ENCODE data around the gene SRP19.
"Not testable (repeated sequence)": the region's sequence is repeated elsewhere in the genome, so short reads cannot be mapped to it uniquely, and the experiment has no call there.

The SRP19 gene

DNA sequence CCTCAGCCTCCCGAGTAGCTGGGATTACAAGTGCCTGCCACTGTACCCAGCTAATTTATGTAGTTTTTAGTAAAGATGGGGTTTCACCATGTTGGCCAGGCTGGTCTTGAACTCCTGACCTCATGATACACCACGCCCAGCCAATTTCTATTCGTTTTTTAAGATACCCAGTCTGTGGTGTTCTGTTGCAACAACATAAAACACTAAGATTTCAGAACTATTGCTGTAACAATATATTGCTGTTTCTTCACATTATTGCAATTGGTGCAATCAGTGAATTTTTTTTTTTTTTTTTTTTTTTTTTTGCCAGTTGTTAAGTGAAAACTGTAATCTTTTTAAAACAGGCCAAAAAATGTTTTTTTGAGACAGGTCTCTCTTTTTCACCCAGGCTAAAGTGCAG is 9.9 kb downstream of the SRP19 start:
- DNase-seq (ENCODE audit: low read depth): no peak

DNA sequence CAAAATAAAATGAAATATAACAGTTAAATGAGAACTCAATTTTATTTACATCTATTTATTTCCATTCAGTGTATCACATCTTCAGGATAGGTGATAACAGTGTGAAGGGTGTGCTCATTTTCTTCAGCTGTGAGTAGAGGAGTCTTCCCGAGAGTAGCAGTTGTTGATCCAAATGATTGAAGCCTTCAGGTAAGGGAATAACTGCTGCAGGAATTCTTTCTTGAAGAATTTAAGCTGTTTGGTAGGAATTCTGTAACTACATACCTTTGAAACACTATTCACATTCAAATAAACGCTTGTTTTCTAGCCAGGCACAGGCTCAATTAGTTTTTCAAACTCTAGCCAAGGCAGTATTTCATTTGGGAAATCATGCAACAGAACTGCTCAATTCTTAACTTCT is 15.3 kb downstream of the SRP19 start:
- no peak for DNase-seq (ENCODE audit: low read depth)

DNA sequence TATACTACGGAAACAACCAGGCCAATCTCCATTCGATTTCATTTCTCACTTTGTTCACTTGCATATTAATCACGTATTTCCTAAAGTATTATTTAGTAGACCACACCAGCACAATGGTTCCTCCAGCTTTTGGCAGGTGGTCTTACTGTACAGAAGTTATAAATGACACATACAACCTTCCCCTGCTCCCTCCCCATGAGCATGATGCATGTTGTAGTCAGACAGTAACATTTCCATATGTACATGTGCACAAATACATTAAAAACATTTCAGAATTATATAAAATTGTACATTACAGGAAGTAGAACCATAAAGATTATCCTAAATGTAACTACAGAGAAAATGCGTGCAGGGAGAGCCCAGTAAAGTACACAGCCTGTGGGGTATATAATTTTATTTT is 17.0 kb downstream of the SRP19 start:
- no peak for DNase-seq (ENCODE audit: low read depth)

DNA sequence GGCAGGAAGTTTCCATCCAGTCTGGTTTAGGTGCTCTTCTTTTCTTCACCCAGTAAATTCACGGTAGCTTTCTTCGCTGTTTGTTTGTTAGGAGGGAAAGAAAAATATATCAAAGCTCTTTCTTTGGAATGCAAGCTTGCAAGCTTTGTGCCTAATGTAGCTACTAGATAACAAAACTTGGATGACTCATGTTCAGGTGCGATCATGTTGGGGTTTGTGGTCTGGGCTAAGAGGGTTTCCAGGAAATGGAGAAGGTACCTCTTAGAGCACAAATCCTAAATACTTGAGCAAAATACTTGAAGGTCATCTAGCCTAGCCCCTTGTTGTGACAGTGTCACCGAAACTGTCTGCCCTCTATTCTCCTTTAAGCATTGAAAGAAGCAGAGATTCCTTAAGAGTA is 17.7 kb downstream of the SRP19 start:
- DNase-seq (ENCODE audit: low read depth): no peak

DNA sequence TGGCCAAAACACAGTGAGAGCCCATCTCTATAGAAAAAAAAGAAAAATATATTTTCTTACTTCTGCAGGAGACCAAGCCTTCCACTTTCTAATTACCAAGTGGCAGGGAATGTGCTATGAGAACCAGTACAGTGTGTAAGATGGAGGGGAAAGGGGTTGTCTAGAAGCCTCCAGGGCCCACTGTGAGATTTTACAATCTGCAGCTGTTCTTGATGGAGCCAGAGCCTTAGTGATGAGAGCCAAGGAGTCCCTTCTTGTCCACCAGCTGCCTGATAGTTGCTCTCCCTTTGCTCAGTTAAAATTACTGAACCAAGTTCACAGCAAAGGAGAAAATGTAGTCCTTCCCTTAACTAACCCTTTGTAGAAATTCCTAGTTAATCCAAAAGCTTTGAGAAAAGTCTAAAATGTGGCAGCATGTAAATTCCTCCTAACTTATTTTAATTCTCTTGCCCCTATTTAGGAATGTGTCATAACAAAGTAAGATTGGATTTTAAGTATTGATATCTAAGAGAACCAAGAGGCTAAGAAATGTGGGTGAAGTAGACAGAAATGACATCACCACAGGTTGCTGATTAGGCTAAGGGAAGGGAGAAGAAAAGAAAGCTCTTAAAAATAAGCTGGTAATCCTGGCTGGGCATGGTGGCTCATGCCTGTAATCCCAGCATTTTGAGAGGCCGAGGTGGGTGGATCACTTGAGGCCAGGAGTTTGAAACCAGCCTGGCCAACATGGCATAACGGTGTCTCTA is 19.3 kb downstream of the SRP19 start:
- no peak for DNase-seq (ENCODE audit: low read depth)

DNA sequence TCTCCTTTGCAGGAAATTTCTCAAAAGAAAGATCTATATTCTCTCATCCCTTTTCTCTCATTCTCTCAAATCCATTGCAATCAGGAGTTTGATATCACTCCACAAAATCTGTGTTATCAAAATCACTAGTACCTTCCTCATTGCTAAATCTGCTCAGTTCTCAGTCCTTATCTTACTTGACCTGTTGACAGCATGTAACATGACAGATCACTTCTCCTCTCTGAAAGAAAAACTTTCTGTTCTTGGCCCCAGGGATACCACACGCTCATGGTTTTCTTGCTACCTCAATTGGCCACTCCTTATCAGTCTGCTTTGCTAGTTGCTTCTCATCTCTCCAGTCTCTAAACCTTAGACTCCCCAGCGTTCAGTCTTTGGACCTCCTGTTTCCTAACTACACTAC is 22.1 kb downstream of the SRP19 start:
- DNase-seq (ENCODE audit: low read depth): no peak

DNA sequence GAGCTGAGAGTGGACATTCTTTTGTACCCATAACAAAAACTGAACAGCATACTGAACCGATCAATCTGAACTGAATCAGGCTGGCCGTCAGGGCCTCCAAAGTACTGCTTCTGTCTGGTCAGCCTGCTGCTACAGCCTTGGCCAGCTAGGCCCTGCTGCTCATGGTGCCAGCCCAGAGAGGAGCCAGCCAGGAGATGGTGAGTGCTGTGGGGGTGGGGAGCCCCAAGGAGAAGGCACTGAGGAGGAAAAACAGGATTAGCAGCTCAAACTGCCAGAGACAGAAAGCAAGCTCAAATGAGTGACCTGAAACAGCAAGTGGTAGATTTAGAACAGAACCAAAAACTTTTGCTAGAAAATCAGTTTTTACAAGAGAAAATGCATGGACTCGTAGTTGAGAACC is 23.9 kb downstream of the SRP19 start:
- no peak for DNase-seq (ENCODE audit: low read depth)

DNA sequence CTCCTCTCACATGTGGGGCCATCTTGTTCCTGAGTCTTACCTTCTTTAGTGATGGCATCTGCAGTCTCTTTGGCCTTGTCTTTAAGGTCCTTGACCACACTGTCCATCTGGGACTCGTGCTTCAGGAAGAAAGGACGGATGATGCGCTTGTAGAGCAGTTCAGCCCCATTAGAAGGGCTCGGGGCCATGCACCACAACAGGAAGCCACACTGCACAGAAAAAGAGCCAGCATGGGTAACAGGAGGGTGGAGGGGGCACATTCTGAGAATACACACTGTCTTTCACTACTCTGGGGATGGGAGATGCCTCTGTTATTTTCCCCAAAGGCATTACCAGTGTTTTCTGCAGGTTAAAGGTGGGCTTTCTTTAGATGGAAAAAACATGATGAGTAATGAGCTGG is 25.9 kb downstream of the SRP19 start:
- DNase-seq (ENCODE audit: low read depth): no peak

DNA sequence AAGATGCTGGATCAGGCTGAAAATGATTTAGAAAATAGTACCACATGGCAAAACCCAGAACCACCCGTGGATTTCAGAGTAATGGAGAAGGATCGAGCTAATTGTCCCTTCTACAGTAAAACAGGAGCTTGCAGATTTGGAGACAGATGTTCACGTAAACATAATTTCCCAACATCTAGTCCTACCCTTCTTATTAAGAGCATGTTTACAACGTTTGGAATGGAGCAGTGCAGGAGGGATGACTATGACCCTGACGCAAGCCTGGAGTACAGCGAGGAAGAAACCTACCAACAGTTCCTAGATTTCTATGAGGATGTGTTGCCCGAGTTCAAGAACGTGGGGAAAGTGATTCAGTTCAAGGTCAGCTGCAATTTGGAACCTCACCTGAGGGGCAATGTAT is 31.0 kb downstream of the SRP19 start:
- not testable (repeated sequence) for DNase-seq (ENCODE audit: low read depth)

DNA sequence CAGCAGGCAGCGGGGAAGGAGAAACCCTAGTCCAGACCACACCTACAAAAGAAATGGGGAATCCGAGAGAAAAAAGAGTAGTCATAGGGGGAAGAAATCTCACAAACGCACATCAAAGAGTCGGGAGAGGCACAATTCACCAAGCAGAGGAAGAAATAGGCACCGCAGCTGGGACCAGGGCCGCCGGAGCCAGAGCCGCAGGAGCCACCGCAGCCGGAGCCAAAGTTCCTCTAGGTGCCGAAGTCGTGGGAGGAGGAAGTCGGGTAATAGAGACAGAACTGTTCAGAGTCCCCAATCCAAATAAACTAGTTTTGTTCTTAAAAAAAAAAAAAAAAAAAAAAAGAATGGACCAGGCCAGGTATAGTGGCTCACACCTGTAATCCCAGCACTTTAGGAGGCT is 31.7 kb downstream of the SRP19 start:
- DNase-seq (ENCODE audit: low read depth): no peak

DNA sequence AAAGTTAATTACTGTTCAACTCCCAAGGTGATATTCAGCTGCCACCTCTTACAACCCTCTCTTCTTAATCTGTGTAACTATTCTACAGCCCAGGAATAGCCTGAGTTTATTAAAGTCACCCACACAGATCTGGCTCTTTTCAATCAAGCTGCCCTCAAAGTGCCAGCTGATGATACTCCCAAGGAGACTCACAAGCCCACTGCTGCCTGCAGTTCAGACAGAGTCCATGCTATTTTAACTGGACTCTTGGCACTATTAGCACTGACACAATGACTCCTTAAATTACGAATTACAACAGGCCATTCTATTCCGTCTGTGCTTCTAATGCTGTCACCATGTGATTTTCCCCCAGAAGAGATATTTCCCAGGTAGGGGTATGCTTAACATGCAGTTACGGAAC is 34.6 kb downstream of the SRP19 start:
- no peak for DNase-seq (ENCODE audit: low read depth)

DNA sequence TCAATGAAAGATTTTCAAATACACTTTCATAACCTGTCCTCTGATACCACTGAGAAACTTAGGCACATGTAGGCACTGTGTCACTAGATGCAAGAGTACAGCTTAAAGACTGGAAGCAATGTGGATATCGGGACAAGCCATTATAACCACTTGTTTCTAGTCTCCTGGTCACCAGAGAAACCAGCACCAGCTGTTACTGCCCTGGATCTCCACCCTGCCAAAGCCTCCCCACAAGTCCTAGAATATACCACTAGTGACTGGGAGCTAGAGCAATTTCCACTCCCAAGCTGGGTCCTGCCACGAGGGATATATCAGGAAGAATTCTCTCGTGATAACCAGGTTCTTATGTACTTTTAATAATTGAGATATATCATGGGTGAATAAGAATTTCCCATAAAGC is 41.5 kb downstream of the SRP19 start:
- no peak for DNase-seq (ENCODE audit: low read depth)

DNA sequence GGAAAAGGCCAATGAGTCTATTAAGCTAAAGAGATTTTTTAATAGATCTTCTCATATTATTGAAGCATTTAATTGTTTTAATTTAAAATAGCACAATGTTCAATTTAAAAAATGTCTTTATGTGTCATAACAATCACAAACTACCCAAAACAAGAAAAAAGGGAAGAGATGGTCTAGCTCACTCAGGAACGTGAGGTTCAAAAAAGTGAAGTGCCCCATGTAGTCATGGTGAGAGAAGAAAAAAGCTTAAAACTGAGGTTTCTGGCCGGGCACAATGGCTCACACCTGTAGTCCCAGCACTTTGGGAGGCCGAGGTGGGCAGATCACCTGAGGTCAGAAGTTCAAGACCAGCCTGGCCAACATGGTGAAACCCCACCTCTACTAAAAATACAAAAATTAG is 43.9 kb downstream of the SRP19 start:
- DNase-seq (ENCODE audit: low read depth): not testable (repeated sequence)

DNA sequence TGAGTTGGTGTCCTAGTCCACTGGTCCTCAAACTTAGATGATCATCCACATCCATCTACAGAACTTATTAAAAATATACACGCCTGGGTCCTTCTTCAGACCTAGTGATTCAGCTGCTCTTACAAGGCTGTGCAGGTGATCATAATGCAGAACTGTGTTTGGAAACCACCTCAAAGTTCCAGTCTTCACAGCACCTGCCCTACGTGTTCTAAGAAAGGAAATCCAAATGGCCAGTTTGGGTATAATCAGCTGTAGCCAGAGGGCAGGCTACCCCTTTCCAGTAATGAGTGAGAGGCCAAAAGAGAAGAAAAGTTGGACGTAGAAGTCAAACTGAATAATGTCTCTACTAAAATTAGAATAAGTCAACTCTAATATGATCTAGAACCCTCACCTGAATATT is 45.5 kb downstream of the SRP19 start:
- DNase-seq (ENCODE audit: low read depth): no peak

DNA sequence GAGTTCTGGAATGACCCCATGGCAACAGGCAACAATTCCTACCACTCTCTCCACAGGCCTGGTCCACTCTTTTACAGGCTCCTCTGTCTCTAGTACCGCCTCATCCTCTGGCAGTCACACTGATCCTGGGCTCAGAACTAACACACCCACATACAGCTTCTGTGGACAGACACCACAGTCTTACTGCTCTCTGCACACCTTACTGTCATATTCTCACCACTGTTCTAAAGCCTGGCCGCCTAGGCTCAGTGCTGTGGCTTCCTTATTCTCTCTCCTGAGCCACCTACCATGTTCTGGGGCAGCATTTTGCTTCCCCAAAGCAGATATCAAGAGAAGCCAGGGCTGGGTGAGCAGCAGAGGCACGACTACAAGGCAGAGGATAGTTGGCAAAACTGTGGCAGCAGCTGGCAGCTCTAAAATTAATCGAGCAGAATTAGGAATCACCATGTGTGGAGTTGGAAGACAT is 46.1 kb downstream of the SRP19 start:
- no peak for DNase-seq (ENCODE audit: low read depth)

DNA sequence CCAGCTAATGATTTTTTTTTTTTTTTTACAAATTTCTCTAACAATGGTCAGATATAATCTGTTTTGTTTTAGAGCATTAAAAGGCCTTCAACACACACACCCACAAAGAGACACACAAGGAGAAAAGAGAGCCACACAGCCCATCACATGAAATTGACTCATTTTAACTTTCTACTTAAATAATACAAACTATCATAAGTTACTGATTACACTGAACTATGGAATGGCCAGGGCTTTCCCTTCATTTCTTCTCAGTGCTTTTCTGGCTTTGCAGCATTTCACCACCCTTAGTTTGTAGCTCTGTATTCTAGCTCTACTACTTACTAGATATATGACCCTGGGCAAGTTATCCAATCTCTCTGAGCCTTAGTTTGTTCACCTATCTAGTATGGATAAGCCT is 47.8 kb downstream of the SRP19 start:
- DNase-seq (ENCODE audit: low read depth): no peak

DNA sequence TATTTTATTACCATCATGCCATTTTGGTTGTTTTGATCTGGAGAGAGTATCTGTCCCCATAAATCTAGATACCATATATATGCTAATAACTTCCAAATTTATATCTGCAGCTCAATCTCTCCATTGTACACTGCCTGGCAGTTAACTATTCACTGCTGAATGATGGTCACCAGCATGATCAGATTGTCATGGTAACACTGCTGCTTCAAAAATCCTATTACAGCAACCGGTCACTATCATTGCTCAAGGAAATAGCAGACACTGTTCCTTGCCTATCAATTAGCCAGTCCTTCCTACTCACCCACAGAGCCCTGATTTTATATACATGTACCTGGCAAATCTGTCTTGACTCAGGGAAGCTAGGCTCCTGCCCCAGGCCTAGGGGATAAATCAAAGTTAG is 49.4 kb downstream of the SRP19 start:
- no peak for DNase-seq (ENCODE audit: low read depth)

DNA sequence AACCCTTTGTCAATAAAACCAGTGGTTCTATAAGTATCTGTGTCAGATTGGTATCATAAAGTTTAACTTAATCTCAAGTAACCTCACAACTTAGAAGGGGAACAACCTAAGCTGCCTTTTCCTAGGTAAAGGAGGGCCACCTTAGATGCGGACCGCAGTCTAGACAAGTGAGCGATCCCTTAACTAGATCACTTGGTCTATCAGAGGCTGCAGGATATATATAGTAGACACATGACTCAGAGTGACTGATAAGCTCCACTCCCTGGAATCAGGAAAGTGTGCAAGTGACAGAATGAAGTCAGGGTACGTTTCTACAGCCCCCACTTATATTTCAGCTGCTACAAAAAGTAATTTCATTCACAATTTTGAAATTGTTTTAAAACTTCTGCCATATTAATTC is 53.5 kb downstream of the SRP19 start:
- DNase-seq (ENCODE audit: low read depth): peak; percentile 34

DNA sequence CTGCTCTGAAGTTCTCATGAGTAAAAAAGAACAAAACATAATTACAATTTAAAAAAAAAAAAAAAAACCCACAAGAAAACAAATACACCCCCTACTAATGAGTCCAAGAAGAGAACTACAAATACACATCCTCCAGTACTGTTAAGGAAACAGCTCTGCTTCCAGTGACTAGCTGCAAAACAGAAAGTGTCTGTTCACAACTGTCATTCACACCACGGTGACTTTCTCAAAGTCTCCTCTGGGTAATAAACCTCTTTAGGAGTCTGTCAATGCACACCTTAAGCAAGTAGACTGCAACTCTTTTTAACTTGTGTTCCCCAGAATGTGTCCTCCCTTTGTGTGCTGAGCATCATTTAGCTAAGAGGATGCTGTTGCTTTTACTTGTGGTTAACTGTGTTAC is 54.7 kb downstream of the SRP19 start:
- DNase-seq (ENCODE audit: low read depth): no peak

DNA sequence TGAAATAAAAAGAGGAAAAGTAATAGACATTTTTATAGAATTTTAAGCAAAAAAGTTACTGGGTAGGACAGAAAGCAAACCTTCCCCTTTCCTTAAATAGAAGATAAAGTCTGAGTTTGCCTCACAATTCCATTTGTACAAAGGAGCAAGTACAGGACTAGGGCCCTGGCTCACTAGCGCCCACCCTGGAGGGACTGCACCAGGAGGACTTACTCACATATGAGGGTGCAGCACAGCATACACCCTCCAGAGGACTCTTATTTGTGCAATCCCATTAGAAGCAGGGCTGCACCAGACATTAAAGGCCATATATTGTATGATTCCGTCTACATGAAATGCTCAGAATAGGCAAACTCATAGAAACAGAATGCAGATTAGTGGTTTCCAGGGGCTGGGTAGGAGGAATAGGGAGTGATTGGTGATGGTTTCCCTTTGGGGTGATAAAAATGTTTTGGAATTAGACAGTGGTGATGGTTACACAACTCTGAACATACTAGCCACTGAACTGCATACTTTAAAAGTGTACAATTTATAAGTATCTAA is 56.4 kb downstream of the SRP19 start:
- DNase-seq (ENCODE audit: low read depth): peak; percentile 18

DNA sequence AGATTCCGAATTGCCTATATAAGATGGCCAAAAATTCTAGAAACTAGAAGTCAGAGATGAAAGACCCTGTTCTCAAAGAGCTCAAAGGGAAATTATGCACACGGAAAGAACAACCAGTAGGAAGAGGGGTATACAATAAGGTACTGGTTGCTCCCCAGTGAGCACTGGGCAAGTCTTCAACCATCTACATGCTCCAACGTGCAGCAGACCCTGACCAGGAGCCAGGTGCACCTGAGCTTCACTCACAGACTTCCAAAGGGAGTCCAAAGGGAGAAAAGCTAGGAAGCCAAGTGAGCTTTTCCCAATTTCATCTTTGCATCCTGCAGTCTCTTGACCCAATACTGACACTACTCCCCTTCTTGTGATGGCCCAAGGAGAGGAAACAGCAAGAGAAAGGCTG is 57.0 kb downstream of the SRP19 start:
- DNase-seq (ENCODE audit: low read depth): no peak

DNA sequence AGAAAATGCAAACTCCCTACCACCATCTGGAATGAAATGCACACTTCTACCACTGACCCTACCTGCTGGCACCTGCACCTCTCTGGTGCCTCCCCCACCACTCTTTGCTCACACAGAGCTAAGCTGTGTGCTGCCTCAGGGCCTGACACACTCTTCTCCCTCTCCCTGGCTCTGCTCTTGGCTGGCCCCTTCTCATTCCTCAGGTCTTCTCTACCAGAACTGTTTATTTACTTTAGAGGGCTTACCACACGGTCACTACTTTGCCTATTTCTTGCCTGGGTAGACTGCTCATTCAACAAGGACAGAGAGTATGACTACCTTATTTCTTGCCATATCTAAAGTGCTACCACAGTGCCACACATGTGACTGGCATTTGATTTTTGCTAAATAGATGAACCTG is 57.6 kb downstream of the SRP19 start:
- DNase-seq (ENCODE audit: low read depth): peak; percentile 53
